Tibial nerve (tissue), 3 donors: Measurements from ENCODE around the gene RTL1.

Experiments
- POLR2A ChIP-seq, 2 donors: fragments of 450-650 bp; IDR thresholded peaks; one replicate each; pipeline ENCODE4 v1.6.1; 2017; ENCODE audit warnings: antibody characterized with exemption in 2 of 2, mild to moderate bottlenecking in 2 of 2, moderate library complexity in 2 of 2
- TF ChIP-seq, protein P1 (sequence below), 5 experiments: fragments of 200-600 bp in 3 of 5; fragments of 450-650 bp in 2 of 5; sonication (generic) in 3 of 5; IDR thresholded peaks; one replicate each; pipeline ENCODE4 v1.5.1; 2016 to 2019; ENCODE audit warnings: antibody characterized with exemption in 5 of 5, mild to moderate bottlenecking in 3 of 5, moderate library complexity in 2 of 5

GRCh38 chr14:100844421-100844820 is 59.1 kb downstream of the RTL1 start:
- TF ChIP-seq, protein P1, sequence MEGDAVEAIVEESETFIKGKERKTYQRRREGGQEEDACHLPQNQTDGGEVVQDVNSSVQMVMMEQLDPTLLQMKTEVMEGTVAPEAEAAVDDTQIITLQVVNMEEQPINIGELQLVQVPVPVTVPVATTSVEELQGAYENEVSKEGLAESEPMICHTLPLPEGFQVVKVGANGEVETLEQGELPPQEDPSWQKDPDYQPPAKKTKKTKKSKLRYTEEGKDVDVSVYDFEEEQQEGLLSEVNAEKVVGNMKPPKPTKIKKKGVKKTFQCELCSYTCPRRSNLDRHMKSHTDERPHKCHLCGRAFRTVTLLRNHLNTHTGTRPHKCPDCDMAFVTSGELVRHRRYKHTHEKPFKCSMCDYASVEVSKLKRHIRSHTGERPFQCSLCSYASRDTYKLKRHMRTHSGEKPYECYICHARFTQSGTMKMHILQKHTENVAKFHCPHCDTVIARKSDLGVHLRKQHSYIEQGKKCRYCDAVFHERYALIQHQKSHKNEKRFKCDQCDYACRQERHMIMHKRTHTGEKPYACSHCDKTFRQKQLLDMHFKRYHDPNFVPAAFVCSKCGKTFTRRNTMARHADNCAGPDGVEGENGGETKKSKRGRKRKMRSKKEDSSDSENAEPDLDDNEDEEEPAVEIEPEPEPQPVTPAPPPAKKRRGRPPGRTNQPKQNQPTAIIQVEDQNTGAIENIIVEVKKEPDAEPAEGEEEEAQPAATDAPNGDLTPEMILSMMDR (IDR thresholded peaks at IDR 0.05): no peak
- TF ChIP-seq POLR2A (IDR thresholded peaks at IDR 0.05): no peak
